GM23248 (cell line): ENCODE measurements around the gene ITGA8. TPM values are rescaled to one million over a fixed set of nuclear protein-coding genes. Genes with fewer than 3 reads are reported as not detected.

Source experiments
- DNase-seq: peaks from one replicate; pipeline ENCODE4 v3.0.0-alpha.2; 2015
- H2AFZ ChIP-seq: fragments of 200-600 bp; sonication (generic); 2 replicates; pipeline ENCODE4 v1.6.1; 2016; ENCODE audit warnings: antibody characterized with exemption
- H3F3A ChIP-seq: fragments of 200-600 bp; sonication (generic); 2 replicates; pipeline ENCODE4 v1.6.1; 2016; ENCODE audit warnings: mild to moderate bottlenecking, antibody characterized with exemption, mixed run types; ENCODE audit not compliant: insufficient read depth
- H3K27ac ChIP-seq: fragments of 200-600 bp; sonication (generic); 2 replicates; pipeline ENCODE4 v1.5.1; 2016; ENCODE audit warnings: mild to moderate bottlenecking
- H3K27me3 ChIP-seq: fragments of 200-600 bp; sonication (generic); replicated peaks from 2 replicates; pipeline ENCODE4 v1.6.1; 2016; ENCODE audit warnings: mild to moderate bottlenecking; ENCODE audit not compliant: insufficient read depth
- H3K36me3 ChIP-seq: fragments of 200-600 bp; sonication (generic); 2 replicates; pipeline ENCODE4 v1.6.1; 2016; ENCODE audit warnings: low read depth, mild to moderate bottlenecking
- H3K4me1 ChIP-seq: fragments of 200-600 bp; sonication (generic); 2 replicates; pipeline ENCODE4 v1.6.1; 2016; ENCODE audit warnings: mild to moderate bottlenecking; ENCODE audit not compliant: insufficient read depth
- H3K4me2 ChIP-seq: fragments of 200-600 bp; sonication (generic); one replicate; pipeline ENCODE4 v1.6.1; 2016; ENCODE audit warnings: mild to moderate bottlenecking; ENCODE audit not compliant: unreplicated experiment
- H3K4me3 ChIP-seq: fragments of 200-600 bp; sonication (generic); 2 replicates; pipeline ENCODE4 v1.5.1; 2016; ENCODE audit warnings: mild to moderate bottlenecking
- H3K79me2 ChIP-seq: fragments of 200-600 bp; sonication (generic); 2 replicates; pipeline ENCODE4 v1.6.1; 2016; ENCODE audit warnings: mild to moderate bottlenecking; ENCODE audit not compliant: insufficient read depth
- H3K9ac ChIP-seq: fragments of 200-600 bp; sonication (generic); 2 replicates; pipeline ENCODE4 v1.6.1; 2016; ENCODE audit warnings: mild to moderate bottlenecking
- H3K9me2 ChIP-seq: fragments of 200-600 bp; sonication (generic); 2 replicates; pipeline ENCODE4 v1.6.1; 2016; ENCODE audit warnings: mixed run types, mild to moderate bottlenecking, moderate library complexity; ENCODE audit not compliant: insufficient read depth
- H3K9me3 ChIP-seq: fragments of 200-600 bp; sonication (generic); one replicate; pipeline ENCODE4 v1.6.1; 2017; ENCODE audit warnings: low read depth
- H4K20me1 ChIP-seq: fragments of 200-600 bp; sonication (generic); 2 replicates; pipeline ENCODE4 v1.6.0; 2016; ENCODE audit not compliant: insufficient read depth
- EZH2 ChIP-seq: fragments of 200-600 bp; sonication (generic); IDR thresholded peaks from 2 replicates; pipeline ENCODE4 v1.6.1; 2018; ENCODE audit warnings: antibody characterized with exemption, mild to moderate bottlenecking; ENCODE audit not compliant: insufficient read depth, poor library complexity, severe bottlenecking
- EZH2phosphoT487 ChIP-seq: fragments of 200-600 bp; sonication (generic); IDR thresholded peaks from 2 replicates; pipeline ENCODE4 v1.6.1; 2018; ENCODE audit warnings: antibody characterized with exemption, moderate library complexity, mild to moderate bottlenecking, low read depth; ENCODE audit not compliant: insufficient read depth
- WGBS, 2 experiments: methylation state at CpG; one replicate each; pipeline ENCODE4 v1.1.6; 2015 to 2017; ENCODE audit warnings: low lambda C conversion rate in 2 of 2, low coverage in 1 of 2; ENCODE audit errors: missing lambda C conversion rate in 2 of 2; 5-methylcytosine and 5-hydroxymethylcytosine counted together
- in situ Hi-C: fragments of 300-500 bp; cut with MboI; formaldehyde crosslinking; loops from 2 replicates; pipeline ENCODE4 v1.15.0; 2020
- polyA plus RNA-seq: library from polyadenylated mRNA; unstranded; fragments of >200 nt; fragmentation: Nextera tagmentation; extraction: Ambion mirVana; gene quantifications from 2 replicates; pipeline ENCODE4 v1.2.1, GENCODE V29; 2016
- total RNA-seq: library from RNA; depleted of rRNA; stranded (reverse); fragments of >200 nt; shearing (Covaris generic); gene quantifications from 2 replicates; pipeline ENCODE4 v1.2.3, GENCODE V29; 2014

Gene ITGA8
- total and polyA plus RNA-seq, 2 experiments from 2014 or later, result 0.32 TPM; not detected in 1

DNA sequence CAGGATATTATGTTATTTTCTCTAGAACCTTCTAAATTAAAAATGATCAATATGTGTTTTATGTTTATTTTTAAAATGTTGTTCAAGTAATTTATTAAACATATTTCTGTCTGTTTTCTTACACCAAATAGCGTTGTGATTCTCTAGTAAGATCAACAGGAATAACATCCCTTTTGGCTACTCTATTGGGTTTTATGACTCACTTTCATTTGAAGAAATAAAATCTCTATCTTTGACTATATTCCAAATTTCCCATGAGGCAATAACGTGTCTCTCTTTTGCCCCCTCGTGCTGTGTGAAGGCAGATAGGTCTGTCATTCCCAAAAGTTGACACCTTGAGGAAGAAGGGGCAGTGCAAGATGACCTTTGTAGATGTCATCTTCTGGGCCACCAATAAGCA, 40.9 kb downstream of the ITGA8 start:
- H3K4me2 ChIP-seq, result no peak overlapping the region
- in situ Hi-C loops, result no loop called here
- H2AFZ ChIP-seq, result no peak overlapping the region
- no peak overlapping the region for H3K9ac ChIP-seq
- no peak for TF ChIP-seq EZH2
- no peak for TF ChIP-seq EZH2phosphoT487
- no peaks in the 10 kb centered on the region for H4K20me1 ChIP-seq
- H3K27ac ChIP-seq, result no peak overlapping the region
- no peaks in the 10 kb centered on the region for H3K79me2 ChIP-seq
- 70 to 85% methylated on average over 3 of the region's 3 CpGs for WGBS, 2 experiments
- no peaks in the 10 kb centered on the region for H3K9me3 ChIP-seq
- no peak overlapping the region for H3K4me3 ChIP-seq
- no peaks in the 10 kb centered on the region for H3F3A ChIP-seq
- no peaks in the 10 kb centered on the region for H3K4me1 ChIP-seq
- no peak for DNase-seq
- no peaks in the 10 kb centered on the region for H3K9me2 ChIP-seq
- 0 out of 2 replicates have a peak, but pooled peaks cover 4% of the 10 kb centered on the region for H3K27me3 ChIP-seq
- H3K36me3 ChIP-seq, result no peaks in the 10 kb centered on the region

DNA sequence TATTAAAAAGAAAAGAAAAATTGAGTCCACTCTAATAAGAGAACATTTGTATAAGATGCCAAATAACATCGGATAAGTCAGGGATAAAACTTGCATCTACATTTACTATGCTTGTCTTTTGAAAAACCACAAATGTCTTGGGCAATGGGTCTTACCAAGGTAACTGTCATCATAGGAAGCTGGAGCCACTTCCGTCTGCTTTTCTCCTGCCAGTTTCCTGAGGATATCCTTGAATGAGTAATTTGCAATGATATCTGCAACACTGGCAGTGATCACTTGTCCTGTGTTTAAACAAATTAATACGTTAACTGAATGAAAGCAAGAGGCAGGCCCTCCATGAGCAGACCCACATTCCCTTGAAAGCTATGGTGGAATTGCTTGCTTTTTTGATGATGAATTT, 47.3 kb downstream of the ITGA8 start:
- Histone ChIP-seq H3K27me3 (no peaks in the 10 kb centered on the region; the same call in 1 of the 2 replicates), H3K36me3 (no peaks in the 10 kb centered on the region), H3F3A (no peaks in the 10 kb centered on the region), H4K20me1 (no peaks in the 10 kb centered on the region), H3K4me3 (no peak overlapping the region), H3K9me2 (no peaks in the 10 kb centered on the region), H2AFZ (no peak overlapping the region), H3K4me1 (no peaks in the 10 kb centered on the region), H3K9ac (no peak overlapping the region), H3K79me2 (no peaks in the 10 kb centered on the region), H3K9me3 (no peaks in the 10 kb centered on the region), H3K4me2 (no peak overlapping the region), H3K27ac (no peak overlapping the region)
- no peak for TF ChIP-seq EZH2
- TF ChIP-seq EZH2phosphoT487, result no peak
- DNase-seq, result no peak
- in situ Hi-C loops, result no loop called here
- WGBS, 2 experiments, result 72 to 83% methylated on average over 3 of the region's 3 CpGs

DNA sequence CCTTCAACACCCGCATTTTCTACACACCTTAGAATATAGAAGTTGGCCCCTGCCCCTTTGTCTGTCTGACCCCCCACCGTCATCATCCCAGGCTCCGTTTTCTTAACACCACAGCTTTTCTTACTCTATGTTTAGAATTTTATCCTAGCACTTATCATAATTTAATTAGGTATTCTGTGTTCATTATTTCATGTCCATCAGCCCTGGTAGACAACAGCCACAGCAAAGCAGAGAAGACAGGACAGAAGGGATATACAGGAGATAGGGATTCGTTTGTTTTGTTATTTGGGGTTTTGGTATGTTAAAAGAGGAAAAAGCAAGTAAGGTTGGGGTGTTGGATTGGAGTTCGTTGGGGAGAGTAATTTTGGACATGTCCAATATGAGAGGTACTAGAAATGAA, 48.8 kb downstream of the ITGA8 start:
- no peaks in the 10 kb centered on the region for H3K79me2 ChIP-seq
- H3K9me2 ChIP-seq, result no peaks in the 10 kb centered on the region
- no peak for DNase-seq
- WGBS, 2 experiments, result 36 to 43% methylated on average over 5 of the region's 5 CpGs
- no peaks in the 10 kb centered on the region for H4K20me1 ChIP-seq
- no peaks in the 10 kb centered on the region for H3K36me3 ChIP-seq
- H3K4me3 ChIP-seq, result no peak overlapping the region
- H3F3A ChIP-seq, result no peaks in the 10 kb centered on the region
- no peak overlapping the region for H3K27ac ChIP-seq
- in situ Hi-C loops, result no loop called here
- H3K27me3 ChIP-seq, result no peaks in the 10 kb centered on the region; the same call in 1 of the 2 replicates
- TF ChIP-seq EZH2phosphoT487 (no peak), EZH2 (no peak)
- no peak overlapping the region for H3K4me2 ChIP-seq
- no peak overlapping the region for H3K9ac ChIP-seq
- no peaks in the 10 kb centered on the region for H3K9me3 ChIP-seq
- H3K4me1 ChIP-seq, result no peaks in the 10 kb centered on the region
- no peak overlapping the region for H2AFZ ChIP-seq

DNA sequence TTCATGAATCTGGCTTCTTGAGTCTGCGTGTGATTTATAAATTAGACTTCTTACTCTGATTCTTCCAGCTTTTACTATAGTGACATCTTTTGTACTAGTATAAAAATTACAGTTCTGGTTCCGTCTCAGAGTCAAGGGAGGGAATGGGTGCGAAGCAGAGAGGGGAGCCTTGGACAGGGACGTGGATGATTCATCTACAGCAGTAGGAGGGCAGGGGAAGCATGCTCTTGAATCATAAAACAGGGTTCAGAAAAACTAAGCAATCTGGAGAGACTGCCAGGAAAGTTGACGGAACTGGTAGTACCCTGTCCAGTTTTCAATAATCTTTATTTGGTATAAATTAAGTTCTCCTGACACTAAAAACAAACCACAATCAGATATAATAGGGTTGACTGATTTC, 58.1 kb downstream of the ITGA8 start:
- H3F3A ChIP-seq, result 0 out of 2 replicates have a peak, but pooled peaks cover 4% of the 10 kb centered on the region
- no peak overlapping the region for H3K27ac ChIP-seq
- no peak overlapping the region for H3K9ac ChIP-seq
- peak overlapping the region; percentile 6; the same call in 1 of the 2 replicates for H3K4me3 ChIP-seq
- H3K79me2 ChIP-seq, result no peaks in the 10 kb centered on the region
- H4K20me1 ChIP-seq, result no peaks in the 10 kb centered on the region
- peaks cover 10% of the 10 kb centered on the region for H3K4me1 ChIP-seq
- H3K36me3 ChIP-seq, result no peaks in the 10 kb centered on the region
- TF ChIP-seq EZH2phosphoT487 (no peak), EZH2 (no peak)
- no peaks in the 10 kb centered on the region for H3K27me3 ChIP-seq
- WGBS, 2 experiments, result 3 to 4% methylated on average over 5 of the region's 5 CpGs
- no peaks in the 10 kb centered on the region for H3K9me2 ChIP-seq
- H2AFZ ChIP-seq, result peak overlapping the region; percentile 19; the same call in 1 of the 2 replicates
- DNase-seq, result peak; percentile 61
- peak overlapping the region; percentile 32 for H3K4me2 ChIP-seq
- no peaks in the 10 kb centered on the region for H3K9me3 ChIP-seq
- in situ Hi-C loops, result no loop called here

DNA sequence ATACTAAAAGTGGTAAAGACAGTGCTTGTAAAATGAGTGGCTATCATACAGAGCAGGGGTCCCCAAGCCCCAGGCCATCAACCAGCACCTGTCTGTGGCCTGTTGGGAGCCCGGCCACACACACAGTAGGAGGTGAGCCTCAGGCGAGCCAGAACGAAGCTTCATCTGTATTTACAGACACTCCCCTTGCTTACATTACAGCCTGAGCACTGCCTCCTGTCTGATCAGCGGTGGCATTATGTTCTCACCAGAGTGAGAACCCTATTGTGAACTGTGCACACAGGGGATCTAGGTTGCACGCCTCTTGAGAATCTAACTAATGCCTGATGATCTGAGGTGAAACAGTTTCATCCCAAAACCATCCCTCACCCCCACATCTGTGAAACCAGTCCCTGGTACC, 58.7 kb downstream of the ITGA8 start:
- H3K4me1 ChIP-seq, result peaks cover 10% of the 10 kb centered on the region
- DNase-seq, result peak; percentile 9
- 0 out of 2 replicates have a peak, but pooled peaks cover 4% of the 10 kb centered on the region for H3F3A ChIP-seq
- WGBS, 2 experiments, result 62 to 66% methylated on average over 5 of the region's 5 CpGs
- no peak overlapping the region for H3K4me3 ChIP-seq
- H3K36me3 ChIP-seq, result no peaks in the 10 kb centered on the region
- no peak overlapping the region for H3K27ac ChIP-seq
- peak overlapping the region; percentile 19; the same call in 1 of the 2 replicates for H2AFZ ChIP-seq
- H4K20me1 ChIP-seq, result no peaks in the 10 kb centered on the region
- TF ChIP-seq EZH2, result no peak
- no peaks in the 10 kb centered on the region for H3K27me3 ChIP-seq
- in situ Hi-C loops, result no loop called here
- no peak overlapping the region for H3K9ac ChIP-seq
- H3K9me3 ChIP-seq, result no peaks in the 10 kb centered on the region
- H3K4me2 ChIP-seq, result no peak overlapping the region
- H3K79me2 ChIP-seq, result no peaks in the 10 kb centered on the region
- H3K9me2 ChIP-seq, result no peaks in the 10 kb centered on the region
